ENCODE data around the gene DAB2IP. TPM values are rescaled to one million over a fixed set of nuclear protein-coding genes. Genes with fewer than 3 reads are reported as not detected.

Gene DAB2IP
- total and polyA plus RNA-seq, 2 of the 4 experiments (the other 2 are of a cell fraction): 5.6 to 17.2 TPM

GRCh38 chr9:121810489-121810888 is 159.1 kb downstream of the DAB2IP start:
- no peak for TF ChIP-seq MAZ (IDR thresholded peaks at IDR 0.05; ENCODE audit: borderline replicate concordance, low read depth, low read length)
- Histone ChIP-seq H3K4me3 (ENCODE audit: insufficient read depth, low read depth, low read length) (no peak overlapping the region), H3K14ac (replicated peaks; ENCODE audit: low read depth, low read length) (no peak overlapping the region), H2AK5ac (ENCODE audit: low read depth, low read length) (no peak overlapping the region), H3K9me3 (ENCODE audit: control insufficient read depth, insufficient read depth, low read length) (no peaks in the 10 kb centered on the region), H2AK9ac (replicated peaks; ENCODE audit: low read depth, low read length, poor library complexity) (no peak overlapping the region), H4K8ac (ENCODE audit: low read depth in 2 of 2, low read length in 2 of 2) (no peak overlapping the region), H2BK120ac (ENCODE audit: low read depth, low read length) (no peak overlapping the region), H2BK20ac (ENCODE audit: low read depth, low read length) (no peak overlapping the region), H2BK5ac (ENCODE audit: low read depth, low read length, poor library complexity, severe bottlenecking) (no peak overlapping the region), H3K18ac (ENCODE audit: low read depth, low read length) (no peak overlapping the region), H4K91ac (ENCODE audit: insufficient read depth, low read depth, low read length) (no peak overlapping the region), H4K5ac (ENCODE audit: low read depth, low read length) (no peak overlapping the region), H3K56ac (ENCODE audit: extremely low read depth, insufficient read depth, low read length) (no peak overlapping the region), H3K27me3 (ENCODE audit: control insufficient read depth, insufficient read depth, low read length) (peaks cover 9% of the 10 kb centered on the region; the same call in 1 of the 2 replicates), H3K4me1 (ENCODE audit: control insufficient read depth, insufficient read depth, low read length) (no peaks in the 10 kb centered on the region), H2BK15ac (ENCODE audit: low read depth, low read length) (no peak overlapping the region), H2AFZ (replicated peaks; ENCODE audit: low read length, poor library complexity) (no peak overlapping the region), H3K9ac (ENCODE audit: low read depth, low read length) (no peak overlapping the region), H3K23ac (ENCODE audit: low read depth, low read length) (no peak overlapping the region), H3K4ac (ENCODE audit: low read depth, low read length) (no peak overlapping the region), H3K27ac (ENCODE audit: insufficient read depth, low read length) (no peak overlapping the region), H3K36me3 (ENCODE audit: control insufficient read depth, insufficient read depth, low read length) (no peaks in the 10 kb centered on the region), H3K9me1 (ENCODE audit: insufficient read depth, low read length) (no peaks in the 10 kb centered on the region), H4K20me1 (ENCODE audit: insufficient read depth, low read length) (no peaks in the 10 kb centered on the region), H3K79me1 (ENCODE audit: low read depth in 1 of 2, low read length in 2 of 2) (no peaks in the 10 kb centered on the region), H3K4me2 (ENCODE audit: low read depth, low read length) (no peak overlapping the region)
- CTCF ChIA-PET: no interaction called here
- POLR2A ChIA-PET (ENCODE audit: unreplicated experiment): no interaction called here
- DNase-seq (no peak), ATAC-seq (ENCODE audit: low read depth) (no peak)
- in situ Hi-C loops (cut with MboI; ENCODE audit: low sequenced_read_pairs) (no loop called here), dilution Hi-C loops (cut with HindIII; ENCODE audit: low sequenced_read_pairs, unreplicated experiment) (no loop called here), intact Hi-C loops (cut with micrococcal nuclease) (no loop called here)
- 0% methylated on average over 1 of the region's 3 CpGs; no CpG with 5 or more reads in 1 of the 2 experiments for WGBS, 2 experiments (ENCODE audit: extremely low coverage in 2 of 2, insufficient read length in 1 of 2)
- no TSS peak for BruUV-seq (replicated peaks)
